Mucosa of descending colon (tissue), 3 donors: ENCODE measurements around the gene MRPL42. TPM values are rescaled to one million over a fixed set of nuclear protein-coding genes. Genes with fewer than 3 reads are reported as not detected.
"Not testable (repeated sequence)": the region's sequence is repeated elsewhere in the genome, so short reads cannot be mapped to it uniquely, and the experiment has no call there.

ENCODE experiments used
- ATAC-seq: fragments of 200-7000 bp; cut with Tn5 transposase; one replicate; pipeline ENCODE4 v1.9.1; 2020; ENCODE audit warnings: mild to moderate bottlenecking, moderate library complexity
- DNase-seq, 3 donors: peaks; one replicate each; pipeline ENCODE4 v3.0.0-alpha.2; 2020
- H3K36me3 ChIP-seq: fragments of 200-600 bp; one replicate; pipeline ENCODE4 v1.8.0; 2021; ENCODE audit warnings: low read depth, mild to moderate bottlenecking
- H3K4me1 ChIP-seq: fragments of 200-600 bp; one replicate; pipeline ENCODE4 v1.8.0; 2021; ENCODE audit warnings: low read depth, mild to moderate bottlenecking
- H3K4me3 ChIP-seq: fragments of 200-600 bp; one replicate; pipeline ENCODE4 v1.8.0; 2021; ENCODE audit warnings: mild to moderate bottlenecking
- H3K9me3 ChIP-seq: fragments of 200-600 bp; one replicate; pipeline ENCODE4 v1.8.0; 2021; ENCODE audit warnings: mild to moderate bottlenecking
- CTCF ChIP-seq: fragments of 200-600 bp; IDR thresholded peaks from one replicate; pipeline ENCODE4 v1.8.0; 2022; ENCODE audit warnings: antibody characterized with exemption, mild to moderate bottlenecking
- intact Hi-C, 2 donors: fragments of 100-400 bp; cut with DNase I in 1 of 2; cut with micrococcal nuclease in 1 of 2; formaldehyde crosslinking; loops; one replicate each; pipeline versions ENCODE4 v1.11.0 to v1.11.1; 2022; cut with DNase I, micrococcal nuclease
- total RNA-seq, 3 donors: library from RNA; stranded (reverse); fragmentation: NEBNext Ultra II Directional in 2 of 3; extraction: Animal tissue kit (Norgen Biotek cat#: 25700) in 2 of 3; gene quantifications; one replicate each; pipeline versions ENCODE4 v1.2.1 to v1.2.4, GENCODE V29; 2021 to 2023
- donor health status: DM: no; HTN: no; CAD: no; lungs with moderate emphysema.
- donor health status: DM: no; HTN: no; CAD: no.
- donor health status: DM: no; HTN: yes; CAD: no.

The MRPL42 gene
- total RNA-seq, 3 donors from 2014 or later: 51.3 to 62.4 (median 61.5) TPM

DNA sequence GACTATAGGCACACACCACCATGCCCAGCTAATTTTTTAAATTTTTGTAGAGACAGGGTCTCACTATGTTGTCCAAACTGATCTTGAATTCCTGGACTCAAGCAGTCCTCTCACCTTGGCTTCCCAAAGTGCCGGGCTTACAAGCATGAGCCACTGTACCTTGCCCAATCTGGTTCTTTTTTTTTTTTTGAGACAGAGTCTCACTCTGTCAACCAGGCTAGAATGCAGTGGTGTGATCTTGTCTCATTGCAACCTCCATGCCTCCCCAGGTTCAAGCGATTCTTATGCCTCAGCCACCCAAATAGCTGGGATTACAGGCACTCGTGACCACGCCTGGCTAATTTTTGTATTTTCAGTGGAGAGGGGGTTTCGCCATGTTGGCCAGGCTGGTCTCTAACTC, 15.4 kb downstream of the MRPL42 start:
- intact Hi-C loops: no loop called here
- Histone ChIP-seq H3K4me1 (peaks cover 11% of the 10 kb centered on the region), H3K36me3 (peaks cover 4% of the 10 kb centered on the region), H3K9me3 (no peaks in the 10 kb centered on the region), H3K4me3 (no peak overlapping the region)
- DNase-seq (no peak), ATAC-seq (no peak)
- no peak for TF ChIP-seq CTCF

GRCh38 chr12:93483151-93483807, 16.0 kb downstream of the MRPL42 start:
- peak in 1 of 3 donors; percentile 17 for DNase-seq

DNA sequence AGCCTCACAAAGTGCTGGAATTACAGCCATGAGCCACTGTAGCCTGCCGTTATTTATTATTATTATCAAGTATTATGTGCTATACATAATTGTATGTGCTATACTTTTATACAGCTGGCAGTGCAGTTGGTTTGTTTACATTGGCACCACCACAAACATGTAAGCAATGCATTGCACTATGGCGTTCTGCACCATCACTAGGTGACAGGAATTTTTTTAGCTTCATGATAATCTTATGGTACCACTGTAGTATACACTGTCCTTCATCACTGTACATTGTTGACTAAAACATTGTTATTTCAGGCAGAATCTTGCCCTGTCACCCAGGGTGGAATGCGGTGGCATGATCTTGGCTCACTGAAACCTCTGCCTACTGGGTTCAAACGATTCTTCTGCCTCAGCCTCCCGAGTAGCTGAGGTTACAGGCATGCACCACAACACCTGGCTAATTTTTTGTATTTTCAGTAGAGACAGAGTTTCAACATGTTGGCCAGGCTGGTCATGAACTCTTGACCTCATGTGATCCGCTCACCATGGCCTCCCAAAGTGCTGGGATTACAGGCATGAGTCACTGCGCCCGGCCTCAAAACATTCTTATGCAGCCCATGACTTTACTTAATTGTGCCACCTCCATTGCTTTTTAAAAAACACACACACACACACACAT, 17.1 kb downstream of the MRPL42 start:
- Histone ChIP-seq H3K4me1 (peaks cover 11% of the 10 kb centered on the region), H3K9me3 (no peaks in the 10 kb centered on the region), H3K4me3 (no peak overlapping the region), H3K36me3 (peaks cover 4% of the 10 kb centered on the region)
- ATAC-seq (no peak), DNase-seq (no peak)
- TF ChIP-seq CTCF: no peak
- intact Hi-C loops: no loop called here

More at GRCh38 chr12:93483151-93483807, 16.0 kb downstream of the MRPL42 start:
- TF ChIP-seq CTCF: no peak
- Histone ChIP-seq H3K9me3 (no peaks in the 10 kb centered on the region), H3K4me1 (peaks cover 11% of the 10 kb centered on the region), H3K36me3 (peaks cover 4% of the 10 kb centered on the region), H3K4me3 (no peak overlapping the region)
- ATAC-seq: peak; percentile 94
- intact Hi-C loops: no loop called here

DNA sequence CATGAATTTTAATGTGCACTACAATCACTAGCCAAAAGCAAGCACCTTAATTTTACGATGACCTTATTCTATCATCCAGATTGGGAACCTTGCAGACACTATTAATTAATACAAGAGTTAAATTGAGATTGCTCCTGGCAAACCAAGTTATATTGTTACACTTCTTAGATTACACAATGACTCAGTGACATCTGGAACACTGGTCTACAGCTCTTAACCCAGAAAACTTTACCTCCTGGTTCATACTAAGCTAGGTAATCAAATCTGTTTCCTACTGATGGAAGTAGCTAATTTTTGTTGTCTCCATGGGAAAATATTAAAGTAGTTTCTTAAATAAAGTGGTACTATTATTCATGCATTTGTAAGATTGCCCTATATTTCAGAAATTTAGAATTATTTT, 25.5 kb downstream of the MRPL42 start:
- peak; percentile 45 for ATAC-seq
- H3K4me3 ChIP-seq, H3K4me1 ChIP-seq, H3K9me3 ChIP-seq, DNase-seq, intact Hi-C loops, H3K36me3 ChIP-seq: not testable (repeated sequence)

GRCh38 chr12:93494096-93494495, 26.8 kb downstream of the MRPL42 start:
- no peak for ATAC-seq
- H3K4me1 ChIP-seq: no peaks in the 10 kb centered on the region
- intact Hi-C loops: no loop called here
- H3K36me3 ChIP-seq: no peaks in the 10 kb centered on the region
- H3K4me3 ChIP-seq: no peak overlapping the region
- no peaks in the 10 kb centered on the region for H3K9me3 ChIP-seq
- no peak for TF ChIP-seq CTCF
- DNase-seq: no peak

DNA sequence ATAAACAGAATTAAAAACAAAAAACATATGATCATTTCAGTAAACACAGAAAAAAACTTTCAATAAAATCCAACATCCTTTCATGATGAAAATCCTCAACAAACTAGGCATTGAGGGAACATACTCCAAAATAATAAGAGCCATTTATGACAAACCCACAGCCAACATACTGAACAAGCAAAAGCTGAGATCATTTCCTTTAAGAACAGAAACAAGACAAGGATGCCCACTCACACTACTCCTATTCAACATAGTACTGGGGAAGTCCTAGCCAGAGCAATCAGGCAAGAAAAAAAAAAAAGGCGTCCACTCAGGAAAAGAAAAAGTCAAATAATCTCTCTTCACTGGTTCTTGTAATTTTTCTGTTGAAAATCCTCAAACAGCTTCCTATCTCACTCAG, 30.1 kb downstream of the MRPL42 start:
- DNase-seq: no peak
- no peak for ATAC-seq
- intact Hi-C loops: no loop called here

GRCh38 chr12:93498813-93499212, 31.5 kb downstream of the MRPL42 start:
- H3K9me3 ChIP-seq, intact Hi-C loops, H3K4me3 ChIP-seq, DNase-seq, H3K36me3 ChIP-seq, H3K4me1 ChIP-seq: not testable (repeated sequence)
- peak; percentile 51 for ATAC-seq

More for the DNA sequence above, 30.1 kb downstream of the MRPL42 start:
- Histone ChIP-seq H3K36me3 (no peaks in the 10 kb centered on the region), H3K4me3 (no peak overlapping the region), H3K4me1 (no peaks in the 10 kb centered on the region), H3K9me3 (no peaks in the 10 kb centered on the region)
- no peak for TF ChIP-seq CTCF
